Hepatocyte (in vitro differentiated cells): ENCODE results near the gene WNT7B.

ENCODE experiments used
- EZH2 ChIP-seq: fragments of 200-600 bp; sonication (generic); IDR thresholded peaks from 2 replicates; pipeline ENCODE4 v1.6.1; 2016; ENCODE audit warnings: antibody characterized with exemption, mild to moderate bottlenecking, borderline replicate concordance
- EZH2phosphoT487 ChIP-seq: fragments of 200-600 bp; sonication (generic); IDR thresholded peaks from one replicate; pipeline ENCODE4 v1.6.1; 2018; ENCODE audit warnings: antibody characterized with exemption, mild to moderate bottlenecking, low read depth, moderate library complexity; ENCODE audit not compliant: unreplicated experiment, severe bottlenecking

DNA sequence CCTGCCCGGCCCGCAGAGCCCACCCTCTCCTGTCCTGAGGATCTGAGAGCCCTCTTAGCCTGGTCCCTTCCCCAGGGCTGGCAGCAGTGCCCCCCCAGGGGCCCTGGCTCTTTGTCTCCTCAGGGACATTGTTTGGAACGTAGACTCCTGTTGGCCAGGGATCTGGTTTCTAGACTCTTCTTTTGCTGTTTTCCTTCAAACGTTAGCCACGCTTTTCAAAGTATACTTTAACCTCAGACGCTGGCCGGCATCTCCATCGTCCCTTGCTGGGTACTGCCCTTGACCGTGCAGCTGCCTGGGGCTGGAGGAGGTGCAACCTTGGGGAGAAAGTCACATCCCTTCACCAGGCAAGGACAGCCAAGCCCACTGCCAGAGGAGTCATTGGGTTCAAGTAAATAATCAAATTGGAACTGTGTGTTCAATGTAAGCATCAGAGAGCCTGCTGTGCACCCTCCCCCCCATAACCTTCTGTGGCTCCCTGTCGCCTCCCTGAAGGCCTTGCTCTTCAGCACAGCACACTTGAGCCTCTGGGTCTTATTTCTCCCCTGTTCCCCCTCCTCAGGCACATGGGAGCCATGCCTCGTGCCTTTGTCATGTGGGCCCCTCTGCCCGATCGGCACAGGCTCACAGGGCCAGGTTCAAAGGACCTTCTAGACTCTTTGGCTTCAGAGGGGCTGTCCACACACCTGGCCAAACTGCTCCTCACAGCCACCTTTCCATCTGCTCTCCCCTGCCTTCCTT, 21.8 kb upstream of the WNT7B start:
- TF ChIP-seq EZH2phosphoT487, result no peak
- no peak for TF ChIP-seq EZH2
